NCI-H774 (cell line): ENCODE data around the gene SPANXA2.
"Not testable (repeated sequence)": the region's sequence is repeated elsewhere in the genome, so short reads cannot be mapped to it uniquely, and the experiment has no call there.

Experiments
- DNase-seq: peaks from one replicate; lab custom pipeline; 2025; lab: John Stamatoyannopoulos, UW

Gene SPANXA2

DNA sequence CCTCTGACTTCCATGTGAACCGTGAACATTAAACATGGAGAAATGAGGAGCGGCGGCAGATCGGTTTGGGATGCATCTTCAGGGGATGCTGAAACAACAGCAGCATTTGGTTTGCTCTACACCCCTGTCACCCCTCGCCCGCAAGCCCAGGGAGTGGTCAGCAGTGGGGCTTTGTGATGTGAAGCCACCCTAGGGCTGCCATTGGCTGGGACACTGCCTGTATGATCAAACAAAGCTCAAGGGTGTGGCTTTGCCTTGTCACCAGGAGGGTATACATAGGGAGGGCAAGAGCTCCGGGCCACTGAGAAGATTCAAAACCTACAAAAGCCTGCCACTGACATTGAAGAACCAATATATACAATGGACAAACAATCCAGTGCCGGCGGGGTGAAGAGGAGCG is at the start of gene SPANXA2:
SPANXA2 (plus strand) TSS at position 301 of the 400 bp plus-strand sequence; CDS start at position 361, 60 bp downstream.
- not testable (repeated sequence) for DNase-seq

DNA sequence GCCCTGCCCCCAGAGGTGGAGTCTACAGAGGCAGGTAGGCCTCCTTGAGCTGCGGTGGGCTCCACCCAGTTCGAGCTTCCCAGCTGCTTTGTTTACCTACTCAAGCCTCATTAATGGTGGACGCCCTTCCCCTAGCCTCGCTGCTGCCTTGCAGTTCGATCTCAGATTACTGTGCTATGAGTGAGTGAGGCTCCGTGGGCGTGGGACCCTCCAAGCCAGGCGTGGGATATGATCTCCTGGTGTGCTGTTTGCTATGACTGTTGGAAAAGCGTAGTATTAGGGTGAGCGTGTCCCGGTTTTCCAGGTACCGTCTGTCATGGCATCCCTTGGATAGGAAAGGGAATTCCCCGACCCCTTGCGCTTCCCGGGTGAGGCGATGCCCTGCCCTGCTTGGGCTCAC is 47.0 kb upstream of the SPANXA2 start:
- not testable (repeated sequence) for DNase-seq

DNA sequence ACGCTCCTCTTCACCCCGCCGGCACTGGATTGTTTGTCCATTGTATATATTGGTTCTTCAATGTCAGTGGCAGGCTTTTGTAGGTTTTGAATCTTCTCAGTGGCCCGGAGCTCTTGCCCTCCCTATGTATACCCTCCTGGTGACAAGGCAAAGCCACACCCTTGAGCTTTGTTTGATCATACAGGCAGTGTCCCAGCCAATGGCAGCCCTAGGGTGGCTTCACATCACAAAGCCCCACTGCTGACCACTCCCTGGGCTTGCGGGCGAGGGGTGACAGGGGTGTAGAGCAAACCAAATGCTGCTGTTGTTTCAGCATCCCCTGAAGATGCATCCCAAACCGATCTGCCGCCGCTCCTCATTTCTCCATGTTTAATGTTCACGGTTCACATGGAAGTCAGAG is 4.9 kb upstream of the SPANXA2 start, which contains the start of gene SPANXA1:
SPANXA1 (minus strand) TSS at position 101 of the 400 bp plus-strand sequence; CDS start at position 41, 60 bp downstream.
- DNase-seq = not testable (repeated sequence)

- DNase-seq = no peak
Measured at GRCh38 chrX:141609111-141609510, 19.6 kb downstream of the SPANXA2 start.

- DNase-seq = no peak
Measured at GRCh38 chrX:141619336-141619735, 29.8 kb downstream of the SPANXA2 start.

DNA sequence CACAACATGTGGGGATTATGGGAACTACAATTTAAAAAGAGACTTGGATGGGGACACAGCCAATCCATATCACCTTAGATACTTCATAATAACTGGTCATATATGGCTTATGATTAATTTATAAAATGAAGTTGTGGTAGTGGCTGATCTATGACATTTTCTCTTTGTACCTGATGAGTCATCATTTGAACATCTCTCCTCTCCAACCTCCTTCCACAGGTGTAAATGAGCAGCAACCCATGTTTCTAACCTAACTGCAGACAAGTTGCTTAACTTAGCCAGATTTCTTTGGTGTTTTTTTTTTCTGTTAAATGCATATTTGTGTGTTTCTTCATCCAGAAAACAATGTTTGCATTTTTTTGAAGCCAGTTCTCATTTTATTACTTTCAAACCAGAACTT is 42.6 kb downstream of the SPANXA2 start:
- no peak for DNase-seq

- no peak for DNase-seq
Measured at GRCh38 chrX:141638550-141638949, 49.0 kb downstream of the SPANXA2 start.
